AG08395 (cell line): ENCODE data around the gene KIF22.

Experiments
- DNase-seq: peaks from one replicate; pipeline ENCODE4 v3.0.0; 2012; ENCODE audit warnings: mixed read lengths, low spot score

Gene KIF22

DNA sequence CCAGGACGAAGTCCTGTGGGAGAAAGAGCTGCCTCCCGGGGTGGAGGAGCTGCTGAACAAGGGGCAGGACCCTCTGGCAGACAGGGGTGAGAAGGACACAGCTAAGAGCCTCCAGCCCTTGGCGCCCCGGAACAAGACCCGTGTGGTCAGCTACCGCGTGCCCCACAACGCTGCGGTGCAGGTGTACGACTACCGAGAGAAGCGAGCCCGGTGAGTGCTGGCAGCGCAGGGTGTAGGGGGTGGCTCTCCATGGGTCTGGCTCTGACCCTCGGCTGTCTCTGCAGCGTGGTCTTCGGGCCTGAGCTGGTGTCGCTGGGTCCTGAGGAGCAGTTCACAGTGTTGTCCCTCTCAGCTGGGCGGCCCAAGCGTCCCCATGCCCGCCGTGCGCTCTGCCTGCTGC lies 51.1 kb downstream of the KIF22 start:
- no peak for DNase-seq

DNA sequence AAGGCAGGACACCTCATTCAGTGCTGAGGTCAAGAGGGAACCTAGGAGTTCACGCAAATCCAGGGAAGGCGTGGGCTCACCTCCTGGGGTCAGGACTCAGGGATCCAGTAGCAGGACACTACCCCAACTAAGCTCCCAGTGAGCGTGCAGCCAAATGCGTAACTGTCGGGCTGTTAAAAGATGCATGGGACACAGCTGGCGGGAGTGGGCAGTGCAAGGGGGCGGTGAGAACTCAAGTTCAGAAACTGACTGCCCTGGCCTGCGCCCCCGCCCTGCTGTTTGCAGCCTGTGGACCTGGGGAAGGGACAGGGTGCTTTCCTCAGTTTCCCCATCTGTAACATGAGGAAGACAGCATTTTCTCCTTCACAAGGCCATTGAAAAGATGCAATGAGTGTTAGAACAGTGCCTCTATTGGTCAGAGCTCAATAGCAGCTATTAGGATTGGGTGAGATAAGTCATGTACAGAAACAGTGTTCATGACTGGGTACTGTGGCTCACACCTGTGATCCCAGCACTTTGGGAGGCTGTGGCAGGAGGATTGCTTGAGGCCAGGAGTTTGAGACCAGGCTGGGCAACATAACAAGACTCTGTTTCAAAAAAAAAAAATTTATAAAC lies 52.3 kb downstream of the KIF22 start:
- no peak for DNase-seq

DNA sequence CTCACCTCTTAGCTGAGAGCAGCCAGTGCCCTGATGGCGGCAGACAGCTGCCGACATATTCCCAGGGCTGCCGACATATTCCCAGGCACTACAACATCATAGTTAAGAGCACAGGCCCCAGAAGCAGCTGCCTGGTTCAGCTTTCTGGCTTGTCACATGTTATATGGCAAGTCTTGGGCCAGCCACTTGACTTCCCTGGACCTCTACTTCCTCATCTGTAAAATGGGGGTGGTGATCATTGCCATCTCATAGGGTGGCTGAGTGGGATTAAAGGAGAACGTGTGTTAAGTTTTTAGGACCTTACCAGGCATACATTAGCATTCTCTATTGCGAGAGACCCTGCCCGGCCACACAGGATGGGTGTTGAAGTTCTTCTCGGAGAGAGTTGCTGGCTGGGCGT lies 53.4 kb downstream of the KIF22 start:
- no peak for DNase-seq

- DNase-seq: no peak
These were observed 54.2 kb downstream of the KIF22 start for GRCh38 chr16:29844575-29845331.

DNA sequence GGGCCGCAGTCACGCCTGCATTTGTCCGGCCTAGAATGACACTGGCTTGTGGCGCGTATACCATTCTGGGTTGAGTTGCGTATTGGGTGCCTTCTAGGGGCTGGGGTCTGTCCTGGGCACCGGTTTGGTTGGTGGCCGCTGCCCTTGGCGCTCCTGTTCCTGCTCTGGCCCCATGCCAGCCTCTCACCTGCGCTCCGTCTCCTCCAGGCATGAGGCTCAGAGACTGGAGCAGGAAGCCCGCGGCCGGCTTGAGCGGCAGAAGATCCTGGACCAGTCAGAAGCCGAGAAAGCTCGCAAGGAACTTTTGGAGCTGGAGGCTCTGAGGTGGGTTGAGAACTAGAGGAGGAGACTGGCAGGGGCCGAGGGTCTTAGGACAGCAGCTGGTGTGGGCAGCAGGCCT lies 55.1 kb downstream of the KIF22 start:
- no peak for DNase-seq

- peak; percentile 75 for DNase-seq
These were observed 58.1 kb downstream of the KIF22 start for GRCh38 chr16:29848420-29849297.

- no peak for DNase-seq
These were observed 59.0 kb downstream of the KIF22 start for GRCh38 chr16:29849505-29849904.

DNA sequence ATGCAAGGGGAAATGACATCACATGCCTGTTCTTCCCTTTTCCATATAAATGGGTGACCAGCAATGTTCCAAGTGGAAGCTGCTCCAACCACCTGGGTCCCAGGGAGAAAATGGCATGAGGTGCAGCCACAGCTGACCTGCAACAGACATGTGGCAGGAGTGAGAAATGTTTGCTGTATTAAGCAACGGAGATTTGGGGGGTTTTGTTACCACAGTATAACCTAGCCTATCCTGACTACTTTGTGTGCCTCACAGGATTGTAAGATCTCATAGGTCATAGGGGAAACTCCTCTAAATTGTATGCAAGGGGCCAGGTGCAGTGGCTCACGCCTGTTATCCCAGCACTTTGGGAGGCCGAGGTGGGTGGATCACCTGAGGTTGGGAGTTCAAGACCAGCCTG lies 60.4 kb downstream of the KIF22 start:
- no peak for DNase-seq

DNA sequence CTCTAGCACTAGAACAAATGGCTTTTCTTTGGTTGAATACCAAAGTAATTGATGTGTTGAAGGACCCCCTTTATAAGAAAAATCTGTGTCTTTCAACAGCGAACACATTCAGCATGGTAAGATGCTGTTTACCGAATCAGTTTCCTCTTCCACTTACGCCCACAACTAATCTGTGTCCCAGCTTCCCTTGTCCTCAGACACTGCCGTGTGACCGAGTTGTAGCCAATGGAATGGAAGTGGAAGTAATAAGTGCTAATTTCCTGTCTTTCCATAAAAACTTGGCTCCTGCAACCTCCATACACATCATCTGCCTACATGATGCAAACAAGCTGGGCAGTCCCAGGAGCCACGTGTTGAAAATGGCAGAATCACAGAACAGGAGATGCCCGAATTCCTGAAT lies 62.1 kb downstream of the KIF22 start:
- DNase-seq: peak; percentile 76

GRCh38 chr16:29854520-29855100 lies 64.1 kb downstream of the KIF22 start:
- DNase-seq: no peak
